ENCODE data around the gene AHSA1.

Gene AHSA1

DNA sequence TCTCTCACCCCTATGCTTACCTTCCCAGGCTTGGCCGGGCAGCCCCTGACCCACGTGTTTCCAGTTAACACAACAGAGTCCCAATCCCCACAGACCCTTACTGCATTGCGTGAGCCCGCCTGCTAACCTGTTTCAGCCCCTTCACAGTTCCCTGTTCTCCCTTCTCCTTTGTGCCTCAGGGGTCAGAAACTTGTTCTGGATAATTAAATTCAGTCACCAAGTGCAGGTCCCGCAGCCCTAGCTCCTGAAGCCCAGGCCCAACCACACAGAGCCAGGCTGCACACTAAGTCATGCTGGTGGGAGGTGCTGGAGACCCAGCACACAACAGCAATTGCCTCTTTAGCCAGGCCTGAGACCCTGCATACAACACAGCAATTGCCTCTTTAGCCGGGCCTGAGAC is 31.1 kb downstream of the AHSA1 start:
- ATAC-seq = no peak
- Mint-ChIP-seq H3K4me3 (no peak overlapping the region), H3K27me3 (no peaks in the 10 kb centered on the region), H3K9me3 (no peaks in the 10 kb centered on the region), H3K27ac (peak overlapping the region in 1 of 2 donors; percentile 2), H3K4me1 (no peaks in the 10 kb centered on the region)
- no peak for DNase-seq

DNA sequence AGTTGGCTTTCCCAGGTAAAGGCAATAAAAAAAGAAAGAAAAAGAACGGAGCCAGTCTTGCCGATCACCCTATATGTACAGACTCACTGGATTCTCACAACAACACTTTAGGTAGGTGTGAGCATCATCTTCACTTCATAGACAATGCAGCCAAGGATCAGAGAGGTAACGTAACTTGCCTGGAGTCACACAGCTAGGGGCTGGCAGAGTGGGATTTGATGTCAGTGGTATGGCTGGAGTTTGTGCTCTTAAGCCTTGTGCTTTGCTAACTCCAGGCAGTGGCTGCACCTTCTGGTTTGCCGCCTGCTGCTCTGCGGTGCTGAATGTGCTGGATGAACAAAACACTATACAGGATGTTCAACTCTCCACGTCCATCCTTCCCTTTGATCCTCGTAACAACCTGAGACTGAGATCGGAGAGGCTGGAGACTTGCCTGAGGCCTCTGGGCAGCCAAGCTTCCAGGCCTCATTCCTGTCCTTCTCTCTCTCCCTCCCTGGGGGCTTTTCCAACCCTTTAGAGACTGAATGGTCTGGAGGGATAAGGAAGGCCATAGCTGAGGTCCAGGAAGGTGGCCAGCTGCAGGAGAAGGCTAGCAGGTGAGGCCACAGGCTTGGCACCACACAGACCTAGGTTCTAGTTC is 32.6 kb downstream of the AHSA1 start:
- no peak for DNase-seq
- H3K9me3 Mint-ChIP-seq = no peaks in the 10 kb centered on the region
- H3K27ac Mint-ChIP-seq = no peak overlapping the region
- H3K4me3 Mint-ChIP-seq = no peak overlapping the region
- no peak for ATAC-seq
- H3K4me1 Mint-ChIP-seq = no peaks in the 10 kb centered on the region
- H3K27me3 Mint-ChIP-seq = peaks cover 4% of the 10 kb centered on the region

DNA sequence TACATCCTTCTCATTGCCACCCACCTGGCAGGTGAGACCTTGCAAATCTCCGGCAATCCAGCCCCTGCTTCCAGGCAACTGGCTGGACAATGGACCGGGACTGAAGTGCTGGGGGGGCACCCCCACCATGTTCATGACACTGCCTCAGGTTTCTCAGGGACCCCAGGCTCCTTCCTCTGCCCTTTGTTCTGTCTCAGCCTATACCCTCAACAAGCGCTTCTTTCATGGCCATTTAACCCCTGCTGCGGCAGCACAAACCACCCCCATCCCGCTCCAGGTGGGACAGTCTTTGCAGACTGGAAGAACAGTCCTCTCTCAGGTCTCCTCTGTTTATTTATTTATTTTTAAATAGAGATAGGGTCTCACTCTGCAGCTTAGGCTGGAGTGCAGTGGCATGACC is 33.2 kb downstream of the AHSA1 start:
- no peak for DNase-seq
- no peak for ATAC-seq
- H3K4me1 Mint-ChIP-seq = no peaks in the 10 kb centered on the region
- H3K4me3 Mint-ChIP-seq = no peak overlapping the region
- no peaks in the 10 kb centered on the region for H3K9me3 Mint-ChIP-seq
- peaks cover 10% of the 10 kb centered on the region for H3K27me3 Mint-ChIP-seq
- no peak overlapping the region for H3K27ac Mint-ChIP-seq

DNA sequence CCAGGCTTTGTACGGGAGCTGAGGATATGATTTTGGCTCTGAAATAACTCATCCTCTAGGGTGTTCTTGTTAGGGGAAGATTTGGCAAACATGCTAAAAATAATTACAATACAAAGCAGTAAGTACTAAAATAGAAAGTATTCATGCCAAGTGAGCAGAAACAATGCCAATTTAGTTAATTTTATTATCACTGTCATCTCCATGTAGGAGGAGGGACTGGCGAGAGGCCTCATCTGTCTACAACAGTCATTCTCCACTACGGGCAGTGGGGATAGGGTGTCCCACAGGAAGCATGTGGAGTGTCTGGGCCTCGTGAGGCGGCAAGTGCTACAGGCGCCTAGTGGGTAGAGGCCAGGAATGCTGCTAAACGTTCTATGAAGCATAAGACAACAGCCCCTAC is 37.4 kb downstream of the AHSA1 start:
- no peak overlapping the region for H3K27ac Mint-ChIP-seq
- ATAC-seq = no peak
- no peaks in the 10 kb centered on the region for H3K9me3 Mint-ChIP-seq
- H3K4me3 Mint-ChIP-seq = no peak overlapping the region
- H3K4me1 Mint-ChIP-seq = peaks cover 14% of the 10 kb centered on the region
- H3K27me3 Mint-ChIP-seq = peaks cover 46% of the 10 kb centered on the region
- no peak for DNase-seq

DNA sequence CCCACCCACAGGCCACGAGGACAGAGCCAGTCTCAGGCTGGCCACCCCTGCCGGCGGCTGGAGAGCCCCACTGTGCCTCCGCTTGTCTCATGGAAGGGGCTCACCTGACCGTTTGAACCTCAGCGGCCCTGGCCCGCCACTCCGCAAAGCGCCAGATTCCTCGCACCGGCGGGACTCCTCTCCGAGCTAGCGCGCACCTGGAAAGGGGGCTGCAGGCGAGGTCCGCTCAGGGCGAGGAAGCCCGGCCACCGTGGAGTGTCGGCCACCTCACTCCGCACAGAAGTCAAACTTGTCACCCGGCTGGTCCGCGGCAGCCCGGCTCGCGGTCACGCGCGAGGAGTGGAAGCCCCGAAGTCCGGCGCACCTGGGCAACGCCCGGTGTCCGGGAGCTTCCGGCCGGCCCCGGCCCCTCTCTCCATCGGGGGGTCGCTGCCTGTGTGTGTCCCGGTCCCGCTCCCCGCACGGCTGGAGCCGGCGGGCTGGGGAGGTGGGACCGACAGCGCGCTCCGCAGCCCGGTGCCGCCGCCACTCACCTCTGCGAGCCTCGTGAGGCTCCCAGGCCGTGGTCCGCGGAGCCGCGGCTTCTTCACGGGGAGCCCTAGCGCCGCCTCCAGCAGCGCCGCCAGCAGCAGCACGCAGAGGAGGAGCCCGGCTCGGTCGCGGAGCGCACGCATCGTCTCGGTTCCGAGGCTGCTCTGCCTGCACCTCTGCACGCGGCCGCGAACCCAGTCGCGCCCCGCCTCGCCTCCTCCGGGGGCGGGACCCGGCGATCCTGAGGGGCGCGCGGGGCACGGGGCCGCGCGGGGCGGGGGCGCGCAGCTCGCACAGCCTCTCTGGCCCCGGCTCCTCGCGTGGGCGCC is 40.5 kb downstream of the AHSA1 start, which contains the start of gene ISM2:
TSS of gene ISM2 (minus strand) at position 697 of the 860 bp plus-strand sequence. CDS start at position 674, 23 bp downstream.
- peaks cover 50% of the 10 kb centered on the region for H3K27me3 Mint-ChIP-seq
- H3K4me3 Mint-ChIP-seq = peak within 1 kb of the TSS; percentile 59 to 67
- ATAC-seq (peak; percentile 86), DNase-seq (peak; percentile 44 to 55)
- peaks cover 0 to 6% of the 10 kb centered on the region in 2 donors for H3K9me3 Mint-ChIP-seq
- H3K27ac Mint-ChIP-seq = no peak within 1 kb of the TSS
- H3K4me1 Mint-ChIP-seq = peaks cover 14% of the 10 kb centered on the region

DNA sequence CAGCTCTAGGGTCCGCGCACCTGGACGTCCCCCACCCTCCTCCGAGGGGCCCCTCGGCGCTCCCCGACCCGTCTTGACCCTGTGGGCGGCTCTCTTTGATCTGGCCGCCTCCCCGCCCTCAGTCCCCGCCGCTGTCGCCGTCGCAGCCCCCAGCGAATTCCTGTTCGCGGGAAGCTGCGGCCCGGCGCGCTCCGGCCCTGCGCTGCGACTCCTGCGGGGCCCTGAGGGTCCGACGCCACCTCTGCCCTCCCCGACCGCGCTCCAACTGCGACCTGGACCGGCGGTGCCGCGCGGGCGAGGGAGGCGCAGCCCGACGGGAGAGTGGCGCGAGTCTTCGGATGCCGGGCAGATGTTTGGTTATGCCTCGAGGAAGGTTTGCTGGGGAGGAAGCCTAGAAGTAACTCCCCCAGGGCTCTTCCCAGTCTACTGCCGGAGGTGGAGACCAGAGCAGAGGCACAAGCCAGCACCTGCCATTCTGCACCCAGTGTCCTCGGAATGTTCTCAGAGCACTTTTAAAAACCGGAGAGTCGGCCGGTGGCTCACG is 41.2 kb downstream of the AHSA1 start:
- H3K4me1 Mint-ChIP-seq = peaks cover 14% of the 10 kb centered on the region
- H3K27ac Mint-ChIP-seq = no peak overlapping the region
- peak overlapping the region; percentile 59 to 66 for H3K4me3 Mint-ChIP-seq
- peaks cover 0 to 8% of the 10 kb centered on the region in 2 donors for H3K9me3 Mint-ChIP-seq
- peaks cover 50% of the 10 kb centered on the region for H3K27me3 Mint-ChIP-seq
- no peak for DNase-seq
- ATAC-seq = peak; percentile 30

DNA sequence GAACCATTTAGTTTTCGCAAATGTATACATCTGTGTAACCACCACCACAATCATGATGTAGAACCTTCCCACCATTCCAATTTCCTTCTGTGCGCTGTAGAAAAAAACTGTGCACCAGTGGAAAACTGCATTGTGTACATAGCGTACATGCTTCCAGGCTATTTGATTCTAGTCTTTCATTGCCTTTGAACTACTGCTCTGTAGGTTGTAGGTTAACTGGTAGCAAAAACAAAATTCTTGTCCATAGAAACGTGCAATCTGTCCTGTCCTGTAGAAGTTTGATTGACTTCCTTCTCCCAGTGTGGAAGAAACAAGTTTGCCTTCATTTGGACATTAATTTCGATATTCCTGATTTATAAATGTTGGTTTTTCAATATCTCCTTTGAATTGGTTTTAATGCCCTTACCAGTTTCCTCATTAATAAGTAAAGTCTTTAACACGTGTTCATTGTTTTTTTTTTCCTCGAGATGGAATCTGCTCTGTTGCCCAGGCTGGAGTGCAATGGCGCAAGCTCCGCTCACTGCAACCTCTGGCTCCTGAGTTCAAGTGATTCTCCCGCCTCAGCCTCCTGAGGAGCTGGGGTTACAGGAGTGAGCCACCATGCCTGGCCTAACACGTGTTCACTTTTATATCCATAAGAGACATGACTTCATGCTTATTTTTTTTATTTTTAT is 44.4 kb downstream of the AHSA1 start:
- Mint-ChIP-seq H3K4me1 (peaks cover 14% of the 10 kb centered on the region), H3K27me3 (peaks cover 31% of the 10 kb centered on the region), H3K27ac (no peak overlapping the region), H3K4me3 (no peak overlapping the region), H3K9me3 (peaks cover 0 to 8% of the 10 kb centered on the region in 2 donors)
- ATAC-seq (no peak), DNase-seq (no peak)

DNA sequence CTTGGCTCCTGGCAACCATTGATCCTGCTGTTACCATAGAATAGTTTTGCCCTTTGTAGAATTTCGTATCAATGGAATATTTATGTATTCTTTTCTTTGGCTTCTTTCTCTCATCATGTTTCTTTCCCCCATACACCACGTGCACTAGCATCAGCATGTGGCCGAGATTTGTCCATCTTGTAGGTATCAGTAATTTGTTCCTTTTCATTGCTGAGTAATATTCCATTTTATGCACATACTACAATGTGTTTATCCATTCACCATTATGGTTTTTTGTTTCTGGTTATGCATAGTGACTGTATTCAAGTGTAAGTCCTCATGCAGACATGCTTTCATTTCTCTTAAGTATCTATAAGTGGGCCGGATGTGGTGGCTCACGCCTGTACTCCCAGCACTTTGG is 45.2 kb downstream of the AHSA1 start:
- DNase-seq (no peak), ATAC-seq (no peak)
- peaks cover 0 to 8% of the 10 kb centered on the region in 2 donors for H3K9me3 Mint-ChIP-seq
- H3K27ac Mint-ChIP-seq = no peak overlapping the region
- peaks cover 22% of the 10 kb centered on the region for H3K27me3 Mint-ChIP-seq
- no peak overlapping the region for H3K4me3 Mint-ChIP-seq
- peaks cover 9% of the 10 kb centered on the region for H3K4me1 Mint-ChIP-seq

DNA sequence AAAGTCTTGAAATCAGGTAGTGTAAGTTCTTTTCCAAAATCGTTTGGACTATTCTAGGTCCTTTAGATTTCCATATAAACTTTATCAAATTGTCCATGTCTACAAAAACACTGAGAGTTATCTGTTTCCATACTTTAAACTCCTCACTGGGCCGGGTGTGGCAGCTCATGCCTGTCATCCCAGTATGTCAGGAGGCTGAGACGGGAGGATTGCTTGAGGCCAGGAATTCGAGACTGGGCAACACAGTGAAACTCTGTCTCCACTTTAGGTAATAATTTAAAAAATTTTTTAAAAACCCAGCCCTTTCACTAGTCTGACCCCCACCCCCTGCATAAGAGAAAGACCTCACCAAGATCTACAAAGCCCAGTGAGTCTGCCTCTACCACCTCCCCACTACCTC is 47.1 kb downstream of the AHSA1 start:
- Mint-ChIP-seq H3K4me1 (no peaks in the 10 kb centered on the region), H3K9me3 (peaks cover 0 to 8% of the 10 kb centered on the region in 2 donors), H3K27ac (no peak overlapping the region), H3K4me3 (no peak overlapping the region), H3K27me3 (peaks cover 7% of the 10 kb centered on the region)
- no peak for DNase-seq
- no peak for ATAC-seq

DNA sequence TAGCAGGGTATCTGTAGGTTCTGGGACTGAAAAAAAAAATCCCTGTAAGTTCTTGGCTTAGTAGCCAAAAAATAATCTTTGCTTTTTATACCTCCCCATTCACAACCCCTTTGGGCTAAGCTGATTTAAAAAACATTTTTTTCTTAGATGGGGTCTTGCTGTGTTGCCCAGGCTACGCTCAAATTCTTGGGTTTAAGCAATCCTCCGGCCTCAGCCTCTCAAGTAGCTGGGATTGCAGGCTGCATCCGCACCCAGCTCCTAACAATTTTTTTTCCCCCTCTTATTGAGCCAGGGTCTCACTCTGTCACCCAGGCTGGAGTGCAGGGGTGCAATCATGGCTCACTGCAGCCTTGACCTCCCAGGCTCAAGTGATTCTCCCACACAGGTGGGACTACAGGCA is 49.9 kb downstream of the AHSA1 start:
- peaks cover 0 to 8% of the 10 kb centered on the region in 2 donors for H3K9me3 Mint-ChIP-seq
- no peak overlapping the region for H3K27ac Mint-ChIP-seq
- no peak overlapping the region for H3K4me3 Mint-ChIP-seq
- no peaks in the 10 kb centered on the region for H3K4me1 Mint-ChIP-seq
- no peak for ATAC-seq
- DNase-seq = no peak
- no peaks in the 10 kb centered on the region for H3K27me3 Mint-ChIP-seq

DNA sequence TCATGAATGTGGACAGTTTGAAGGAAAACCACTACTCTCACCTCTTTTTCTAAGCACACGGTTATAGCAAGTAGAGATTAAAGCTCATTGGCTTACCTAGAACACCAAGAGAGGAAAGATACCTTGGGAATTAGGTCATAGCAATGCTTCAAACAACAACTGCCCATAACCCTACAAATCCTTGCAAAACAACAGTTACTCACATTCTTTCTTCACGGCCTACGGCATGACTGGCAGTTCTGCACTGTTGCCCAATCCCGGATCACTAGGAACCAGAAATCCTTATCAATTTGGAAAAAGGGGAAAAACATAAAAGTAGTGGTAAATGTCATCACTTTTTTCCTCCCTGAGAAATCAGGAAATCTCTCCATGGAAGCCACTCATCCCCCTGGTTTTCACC is 50.4 kb downstream of the AHSA1 start:
- no peak overlapping the region for H3K27ac Mint-ChIP-seq
- H3K27me3 Mint-ChIP-seq = no peaks in the 10 kb centered on the region
- H3K9me3 Mint-ChIP-seq = peaks cover 0 to 4% of the 10 kb centered on the region in 2 donors
- no peak for ATAC-seq
- no peak for DNase-seq
- H3K4me3 Mint-ChIP-seq = no peak overlapping the region
- H3K4me1 Mint-ChIP-seq = no peaks in the 10 kb centered on the region

DNA sequence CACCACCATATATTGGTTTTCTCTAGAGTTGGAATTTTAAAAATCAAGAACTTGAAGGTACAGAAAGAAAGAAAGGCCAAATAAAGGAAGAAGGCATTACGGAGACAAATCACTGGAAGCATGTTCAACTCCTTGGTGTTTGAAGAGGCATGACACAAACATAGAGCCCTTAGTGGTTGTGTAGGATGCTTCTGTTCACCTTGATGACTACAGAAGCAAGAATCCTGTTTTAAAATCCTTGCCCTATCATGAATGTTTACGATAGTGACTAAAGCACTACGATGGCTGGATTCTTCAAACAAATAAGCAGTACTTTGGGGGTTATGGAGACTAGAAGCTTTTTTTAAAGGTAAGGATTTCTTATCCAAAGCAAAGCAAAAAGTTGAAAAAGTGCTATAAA is 51.0 kb downstream of the AHSA1 start:
- no peak overlapping the region for H3K27ac Mint-ChIP-seq
- no peak for DNase-seq
- no peak overlapping the region for H3K4me3 Mint-ChIP-seq
- ATAC-seq = no peak
- no peaks in the 10 kb centered on the region for H3K4me1 Mint-ChIP-seq
- H3K27me3 Mint-ChIP-seq = no peaks in the 10 kb centered on the region
- H3K9me3 Mint-ChIP-seq = no peaks in the 10 kb centered on the region

DNA sequence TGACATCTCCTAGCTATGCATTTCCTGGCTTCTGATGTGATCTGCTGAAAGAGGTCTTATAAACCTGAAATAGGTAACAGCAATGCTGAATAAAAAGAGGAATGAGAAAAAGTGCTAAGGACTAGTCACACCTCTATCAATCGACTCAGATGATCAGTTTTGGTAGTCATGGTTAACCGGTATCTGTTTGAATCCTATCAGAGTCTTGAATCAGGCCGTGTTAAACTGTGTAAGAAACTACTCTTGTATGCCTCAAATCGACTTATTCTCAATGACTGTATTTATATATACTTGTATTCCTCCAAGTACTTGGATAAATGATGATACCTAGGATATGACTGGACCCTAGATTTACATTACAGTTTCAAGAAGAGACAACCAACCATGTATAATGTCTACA is 51.5 kb downstream of the AHSA1 start:
- DNase-seq = no peak
- H3K27me3 Mint-ChIP-seq = no peaks in the 10 kb centered on the region
- no peaks in the 10 kb centered on the region for H3K4me1 Mint-ChIP-seq
- no peak overlapping the region for H3K27ac Mint-ChIP-seq
- H3K4me3 Mint-ChIP-seq = no peak overlapping the region
- no peaks in the 10 kb centered on the region for H3K9me3 Mint-ChIP-seq
- ATAC-seq = no peak

DNA sequence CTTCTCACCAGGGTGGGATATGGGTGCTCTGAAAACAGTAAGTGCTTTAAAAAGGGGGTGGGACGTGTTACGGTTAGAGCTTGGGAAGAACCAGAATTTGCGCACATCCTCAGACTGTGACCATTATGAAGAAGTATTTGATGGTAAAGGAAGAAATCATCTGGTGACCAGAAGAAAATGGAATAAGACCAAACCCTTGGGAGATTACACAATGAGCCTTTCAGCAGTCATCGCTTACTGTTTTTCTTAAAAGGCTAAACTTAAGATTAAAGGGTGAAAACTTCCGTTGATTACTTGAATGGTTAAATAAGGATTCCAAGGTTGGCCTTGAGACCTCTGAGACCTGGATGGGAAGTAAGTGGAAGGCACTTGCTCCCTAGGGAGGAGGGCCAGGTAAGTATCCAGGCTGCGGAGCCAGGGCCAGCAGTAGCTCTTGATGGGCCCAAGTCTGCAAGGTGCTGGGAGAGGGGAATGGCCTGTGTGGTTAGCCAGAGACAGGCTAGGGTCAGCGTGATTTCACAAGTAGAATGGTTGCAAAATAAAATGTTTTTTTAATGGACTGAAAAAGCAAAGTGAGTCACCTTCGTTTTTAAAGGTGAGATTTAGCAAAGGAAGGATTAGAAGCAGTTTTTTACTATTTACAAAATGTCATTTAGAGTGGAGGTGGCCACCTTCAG is 53.7 kb downstream of the AHSA1 start:
- Mint-ChIP-seq H3K27ac (no peak overlapping the region), H3K4me3 (no peak overlapping the region), H3K27me3 (no peaks in the 10 kb centered on the region), H3K4me1 (no peaks in the 10 kb centered on the region), H3K9me3 (no peaks in the 10 kb centered on the region)
- no peak for DNase-seq
- no peak for ATAC-seq

DNA sequence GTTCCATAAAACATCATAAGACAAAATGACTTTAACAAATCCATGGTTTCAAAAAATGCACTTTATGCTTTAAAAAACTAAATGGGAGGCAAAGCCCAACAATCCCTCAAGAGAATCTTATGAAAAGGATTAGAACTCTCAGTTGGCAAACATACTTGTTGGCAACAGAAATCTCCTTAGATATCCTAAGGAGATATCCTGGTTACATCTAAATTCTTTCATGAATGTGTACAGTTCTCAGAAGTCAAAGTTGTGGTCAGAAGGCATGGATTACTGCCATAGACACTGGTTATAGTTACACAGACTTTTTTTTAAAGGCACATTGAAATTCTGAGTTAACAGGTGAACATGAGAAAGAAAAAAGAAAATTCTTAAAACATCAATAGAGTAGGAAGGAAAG is 58.2 kb downstream of the AHSA1 start:
- DNase-seq (no peak), ATAC-seq (no peak)
- Mint-ChIP-seq H3K27me3 (no peaks in the 10 kb centered on the region), H3K4me3 (no peak overlapping the region), H3K9me3 (no peaks in the 10 kb centered on the region), H3K4me1 (no peaks in the 10 kb centered on the region), H3K27ac (no peak overlapping the region)

Data from stimulated activated naive CD8-positive, alpha-beta T cell treated with anti-CD3 and anti-CD28 coated beads, Interleukin-15, amount 100 ng/mL, for 72 hours (primary cell).